CD14-positive monocyte (primary cell): ENCODE measurements around the gene CLCN2. TPM values are rescaled to one million over a fixed set of nuclear protein-coding genes. Genes with fewer than 3 reads are reported as not detected.

Experiments used
- DNase-seq, 3 donors: peaks; one replicate each; pipeline ENCODE4 v3.0.0-alpha.2; 2011 to 2022
- H2AFZ ChIP-seq: 2 replicates; pipeline ENCODE4 v1.6.0; 2012; ENCODE audit warnings: mild to moderate bottlenecking, low read depth, low read length, inconsistent platforms; ENCODE audit not compliant: insufficient read depth, poor library complexity, severe bottlenecking
- H3K27ac ChIP-seq, 2 donors: 1 replicate in 1 of 2; 2 replicates in 1 of 2; pipeline ENCODE4 v1.5.1; 2012 to 2013; ENCODE audit warnings: low read length in 2 of 2, control low read depth in 1 of 2, inconsistent platforms in 1 of 2, low read depth in 1 of 2, mild to moderate bottlenecking in 1 of 2
- H3K27me3 ChIP-seq, 2 donors: one replicate each; pipeline versions ENCODE4 v1.6.0 to v1.6.1; 2011 to 2013; ENCODE audit warnings: low read length in 2 of 2; ENCODE audit not compliant: control insufficient read depth in 2 of 2, insufficient read depth in 2 of 2
- H3K36me3 ChIP-seq, 2 donors: replicated peaks in 1 of 2; 1 replicate in 1 of 2; 2 replicates in 1 of 2; pipeline versions ENCODE4 v1.5.1 to v1.6.1; 2012 to 2013; ENCODE audit warnings: low read length in 2 of 2, control low read depth in 1 of 2, inconsistent platforms in 1 of 2, mild to moderate bottlenecking in 1 of 2; ENCODE audit not compliant: insufficient read depth in 2 of 2, control insufficient read depth in 1 of 2
- H3K4me1 ChIP-seq, 2 donors: 1 replicate in 1 of 2; 2 replicates in 1 of 2; pipeline versions ENCODE4 v1.5.1 to v1.6.1; 2012 to 2013; ENCODE audit warnings: low read length in 2 of 2, control low read depth in 1 of 2, inconsistent platforms in 1 of 2, mild to moderate bottlenecking in 1 of 2, moderate library complexity in 1 of 2; ENCODE audit not compliant: insufficient read depth in 2 of 2, control insufficient read depth in 1 of 2
- H3K4me2 ChIP-seq: replicated peaks from 2 replicates; pipeline ENCODE3; 2012; ENCODE audit warnings: low read length, moderate library complexity, mild to moderate bottlenecking; ENCODE audit not compliant: poor library complexity, severe bottlenecking; ENCODE audit errors: extremely low read depth
- H3K4me3 ChIP-seq, 3 experiments: fragments of 200-600 bp in 1 of 3; sonication (generic) in 1 of 3; replicated peaks in 1 of 3; 1 replicate in 2 of 3; 2 replicates in 1 of 3; pipeline ENCODE4 v1.5.1; 2011 to 2013; ENCODE audit warnings: low read length in 3 of 3, mild to moderate bottlenecking in 3 of 3, control low read depth in 2 of 3, low read depth in 2 of 3, inconsistent platforms in 1 of 3, moderate library complexity in 1 of 3
- H3K79me2 ChIP-seq: 2 replicates; pipeline ENCODE4 v1.6.0; 2012; ENCODE audit warnings: mild to moderate bottlenecking, control low read depth, inconsistent platforms, low read length, moderate library complexity; ENCODE audit not compliant: insufficient read depth
- H3K9ac ChIP-seq: 2 replicates; pipeline ENCODE4 v1.6.0; 2017; ENCODE audit warnings: low read length, mild to moderate bottlenecking; ENCODE audit not compliant: insufficient read depth, poor library complexity, severe bottlenecking
- H3K9me3 ChIP-seq, 2 donors: replicated peaks in 1 of 2; 1 replicate in 1 of 2; 2 replicates in 1 of 2; pipeline versions ENCODE4 v1.5.1 to v1.6.1; 2012 to 2013; ENCODE audit warnings: low read length in 2 of 2, control low read depth in 1 of 2; ENCODE audit not compliant: control insufficient read depth in 1 of 2, insufficient read depth in 1 of 2
- H4K20me1 ChIP-seq: 2 replicates; pipeline ENCODE4 v1.6.0; 2012; ENCODE audit warnings: mild to moderate bottlenecking, low read length, control low read depth, moderate library complexity; ENCODE audit not compliant: insufficient read depth
- H3K27ac Mint-ChIP-seq, 7 donors: one replicate each; pipeline ENCODE4 v1.8.0; 2020; ENCODE audit warnings: mild to moderate bottlenecking in 7 of 7, mixed read lengths in 7 of 7, moderate library complexity in 6 of 7, inconsistent platforms in 2 of 7
- H3K27me3 Mint-ChIP-seq, 3 donors: one replicate each; pipeline ENCODE4 v1.8.0; 2021 to 2022; ENCODE audit warnings: low read depth in 3 of 3, mild to moderate bottlenecking in 3 of 3, mixed read lengths in 3 of 3, moderate library complexity in 3 of 3, inconsistent platforms in 1 of 3
- H3K36me3 Mint-ChIP-seq, 2 donors: one replicate each; pipeline ENCODE4 v1.8.0; 2020; ENCODE audit warnings: mixed read lengths in 2 of 2, inconsistent platforms in 1 of 2, mild to moderate bottlenecking in 1 of 2
- H3K4me1 Mint-ChIP-seq: one replicate; pipeline ENCODE4 v1.8.0; 2020; ENCODE audit warnings: mild to moderate bottlenecking, mixed read lengths
- H3K4me3 Mint-ChIP-seq, 2 donors: one replicate each; pipeline ENCODE4 v1.8.0; 2020; ENCODE audit warnings: mild to moderate bottlenecking in 2 of 2, mixed read lengths in 2 of 2, moderate library complexity in 1 of 2
- H3K9me3 Mint-ChIP-seq, 7 donors: one replicate each; pipeline ENCODE4 v1.8.0; 2020 to 2022; ENCODE audit warnings: mixed read lengths in 7 of 7, mild to moderate bottlenecking in 6 of 7, moderate library complexity in 6 of 7, inconsistent platforms in 2 of 7
- CTCF ChIP-seq: fragments of 200-600 bp; IDR thresholded peaks from one replicate; pipeline ENCODE4 v1.8.0; 2022; ENCODE audit warnings: antibody characterized with exemption, mild to moderate bottlenecking
- WGBS: methylation state at CpG from one replicate; pipeline ENCODE4 v1.1.5; 2013; ENCODE audit warnings: missing lambda C conversion rate; ENCODE audit not compliant: insufficient coverage; 5-methylcytosine and 5-hydroxymethylcytosine counted together
- intact Hi-C, 2 donors: fragments of 100-400 bp; cut with micrococcal nuclease; formaldehyde crosslinking; loops; one replicate each; pipeline versions ENCODE4 v1.15.0 to v1.15.1; 2023
- polyA plus RNA-seq, 3 donors: library from polyadenylated mRNA; depleted of rRNA in 1 of 3; unstranded in 2 of 3; stranded (reverse) in 1 of 3; fragments of 300-500 nt in 2 of 3; fragments of >200 nt in 1 of 3; fragmentation: Illumina TruSeq in 2 of 3; gene quantifications; 1 replicate in 2 of 3; 2 replicates in 1 of 3; pipeline ENCODE4 v1.2.3, GENCODE V29; 2012 to 2021

Gene CLCN2
- polyA plus RNA-seq, 3 donors, result 0.16 to 2.7 TPM; not detected in 1

- TF ChIP-seq CTCF, result no peak
- Histone ChIP-seq H3K4me3 (no peak overlapping the region), H3K79me2 (no peaks in the 10 kb centered on the region), H3K9ac (no peak overlapping the region), H3K4me1 (no peaks in the 10 kb centered on the region), H2AFZ (no peak overlapping the region), H3K27me3 (peaks cover 0 to 10% of the 10 kb centered on the region in 2 donors), H3K9me3 (no peaks in the 10 kb centered on the region), H3K4me2 (no peak overlapping the region), H4K20me1 (no peaks in the 10 kb centered on the region), H3K27ac (no peak overlapping the region), H3K36me3 (no peaks in the 10 kb centered on the region)
- no peak for DNase-seq
- Mint-ChIP-seq H3K9me3 (peaks cover 0 to 1% (median 0%) of the 10 kb centered on the region in 7 donors), H3K4me1 (peaks cover 2% of the 10 kb centered on the region), H3K36me3 (no peaks in the 10 kb centered on the region), H3K27ac (no peak overlapping the region), H3K27me3 (peaks cover 7 to 26% (median 16%) of the 10 kb centered on the region in 3 donors), H3K4me3 (no peak overlapping the region)
- intact Hi-C loops, result no loop called here
- WGBS, result 92% methylated on average over 3 of the region's 3 CpGs
Measured at GRCh38 chr3:184391266-184391665, 29.9 kb upstream of the CLCN2 start.

- Histone ChIP-seq H3K4me1 (no peaks in the 10 kb centered on the region), H3K79me2 (no peaks in the 10 kb centered on the region), H3K9me3 (no peaks in the 10 kb centered on the region), H3K4me2 (no peak overlapping the region), H3K4me3 (no peak overlapping the region), H4K20me1 (no peaks in the 10 kb centered on the region), H2AFZ (no peak overlapping the region), H3K27me3 (peaks cover 0 to 10% of the 10 kb centered on the region in 2 donors), H3K36me3 (no peaks in the 10 kb centered on the region), H3K9ac (no peak overlapping the region), H3K27ac (no peak overlapping the region)
- Mint-ChIP-seq H3K27ac (no peak overlapping the region), H3K4me3 (peak overlapping the region in 1 of 2 donors; percentile 51), H3K36me3 (no peaks in the 10 kb centered on the region), H3K4me1 (peaks cover 2% of the 10 kb centered on the region), H3K9me3 (peaks cover 0 to 1% (median 0%) of the 10 kb centered on the region in 7 donors), H3K27me3 (peaks cover 12 to 32% (median 23%) of the 10 kb centered on the region in 3 donors)
- intact Hi-C loops, result no loop called here
- DNase-seq, result no peak
- WGBS, result 89% methylated on average over 3 of the region's 5 CpGs
- no peak for TF ChIP-seq CTCF
Measured at GRCh38 chr3:184389935-184390528, 28.6 kb upstream of the CLCN2 start.
